Osteocyte (in vitro differentiated cells): Measurements from ENCODE around the gene SNRPN. TPM values are rescaled to one million over a fixed set of nuclear protein-coding genes. Genes with fewer than 3 reads are reported as not detected.

Experiments used
- DNase-seq: peaks from one replicate; pipeline ENCODE4 v3.0.0; 2021; ENCODE audit warnings: mixed read lengths; ENCODE audit not compliant: unreplicated experiment; ENCODE audit errors: extremely low spot score
- H3K27ac Mint-ChIP-seq: one replicate; pipeline ENCODE4 v1.8.0; 2021; ENCODE audit warnings: mild to moderate bottlenecking, mixed read lengths; ENCODE audit not compliant: unreplicated experiment
- H3K27me3 Mint-ChIP-seq: one replicate; pipeline ENCODE4 v1.8.0; 2021; ENCODE audit warnings: mixed read lengths; ENCODE audit not compliant: unreplicated experiment
- H3K36me3 Mint-ChIP-seq: one replicate; pipeline ENCODE4 v1.8.0; 2021; ENCODE audit warnings: mixed read lengths; ENCODE audit not compliant: unreplicated experiment
- H3K4me1 Mint-ChIP-seq: one replicate; pipeline ENCODE4 v1.8.0; 2021; ENCODE audit warnings: mixed read lengths; ENCODE audit not compliant: unreplicated experiment
- H3K4me3 Mint-ChIP-seq: one replicate; pipeline ENCODE4 v1.8.0; 2021; ENCODE audit warnings: mild to moderate bottlenecking, moderate library complexity, mixed read lengths; ENCODE audit not compliant: unreplicated experiment
- H3K9me3 Mint-ChIP-seq: one replicate; pipeline ENCODE4 v1.8.0; 2021; ENCODE audit warnings: mixed read lengths; ENCODE audit not compliant: unreplicated experiment
- CTCF ChIP-seq: fragments of 200-600 bp; sonication (generic); IDR thresholded peaks from 2 replicates; pipeline ENCODE4 v1.5.0; 2021; ENCODE audit warnings: antibody characterized with exemption, mild to moderate bottlenecking, moderate library complexity
- total RNA-seq: library from RNA; stranded (reverse); gene quantifications from 2 replicates; pipeline ENCODE4 v1.2.1, GENCODE V29; 2021

SNRPN gene
- total RNA-seq, 1 donor from 2014 or later: 102 TPM

- DNase-seq: no peak
- Mint-ChIP-seq H3K4me1 (no peaks in the 10 kb centered on the region), H3K27me3 (no peaks in the 10 kb centered on the region), H3K36me3 (no peaks in the 10 kb centered on the region), H3K9me3 (peaks cover 16% of the 10 kb centered on the region), H3K27ac (no peak overlapping the region), H3K4me3 (no peak overlapping the region)
- TF ChIP-seq CTCF: no peak
Observed at GRCh38 chr15:24943361-24943760, 11.4 kb upstream of the SNRPN start.

- no peak for DNase-seq
- H3K27me3 Mint-ChIP-seq: no peaks in the 10 kb centered on the region
- TF ChIP-seq CTCF: no peak
- peaks cover 16% of the 10 kb centered on the region for H3K9me3 Mint-ChIP-seq
- no peaks in the 10 kb centered on the region for H3K36me3 Mint-ChIP-seq
- no peaks in the 10 kb centered on the region for H3K4me1 Mint-ChIP-seq
- no peak overlapping the region for H3K4me3 Mint-ChIP-seq
- H3K27ac Mint-ChIP-seq: no peak overlapping the region
Observed at GRCh38 chr15:24944954-24945353, 9.8 kb upstream of the SNRPN start.

- no peak for DNase-seq
- H3K4me1 Mint-ChIP-seq: no peaks in the 10 kb centered on the region
- no peaks in the 10 kb centered on the region for H3K36me3 Mint-ChIP-seq
- no peaks in the 10 kb centered on the region for H3K27me3 Mint-ChIP-seq
- H3K27ac Mint-ChIP-seq: no peak overlapping the region
- H3K9me3 Mint-ChIP-seq: peaks cover 12% of the 10 kb centered on the region
- TF ChIP-seq CTCF: no peak
- no peak overlapping the region for H3K4me3 Mint-ChIP-seq
Observed at GRCh38 chr15:24945711-24946110, 9.1 kb upstream of the SNRPN start.

- DNase-seq: no peak
- Mint-ChIP-seq H3K27me3 (peaks cover 5% of the 10 kb centered on the region), H3K9me3 (peaks cover 16% of the 10 kb centered on the region), H3K4me1 (no peaks in the 10 kb centered on the region), H3K4me3 (no peak overlapping the region), H3K36me3 (no peaks in the 10 kb centered on the region), H3K27ac (no peak overlapping the region)
- TF ChIP-seq CTCF: no peak
Observed at GRCh38 chr15:24948495-24948894, 6.3 kb upstream of the SNRPN start.

- peak overlapping the region; percentile 93 for H3K4me3 Mint-ChIP-seq
- H3K4me1 Mint-ChIP-seq: peaks cover 14% of the 10 kb centered on the region
- H3K36me3 Mint-ChIP-seq: peaks cover 2% of the 10 kb centered on the region
- peaks cover 5% of the 10 kb centered on the region for H3K27me3 Mint-ChIP-seq
- no peak for TF ChIP-seq CTCF
- H3K9me3 Mint-ChIP-seq: peaks cover 5% of the 10 kb centered on the region
- peak overlapping the region; percentile 88 for H3K27ac Mint-ChIP-seq
- no peak for DNase-seq
Observed at GRCh38 chr15:24955531-24955921, 739 bp downstream of the SNRPN start.
